ENCODE data around the gene IGFBP6.

DNA sequence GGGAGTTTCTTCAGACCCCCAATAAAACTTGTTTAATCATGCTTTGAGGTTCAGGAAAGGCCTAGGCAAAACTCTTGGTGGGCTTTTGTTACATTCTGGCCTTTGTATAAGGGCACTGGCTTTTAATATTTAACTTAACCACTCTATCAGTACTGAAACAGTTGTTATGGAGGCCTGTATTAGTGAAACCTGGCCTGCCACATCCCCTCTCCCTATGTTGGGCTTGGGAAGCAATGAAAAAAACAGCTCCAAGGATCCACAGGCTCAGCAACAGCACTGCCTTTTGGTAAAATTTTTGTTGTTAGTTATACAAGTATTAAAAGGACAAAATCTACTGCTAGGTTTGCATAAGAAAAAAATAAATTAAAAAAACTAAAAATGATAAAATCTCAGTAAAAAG is 16.5 kb downstream of the IGFBP6 start:
- no peak for TF ChIP-seq ZNF281 (CRISPR knock-in tag; IDR thresholded peaks at IDR 0.05)
- TF ChIP-seq, protein P1, sequence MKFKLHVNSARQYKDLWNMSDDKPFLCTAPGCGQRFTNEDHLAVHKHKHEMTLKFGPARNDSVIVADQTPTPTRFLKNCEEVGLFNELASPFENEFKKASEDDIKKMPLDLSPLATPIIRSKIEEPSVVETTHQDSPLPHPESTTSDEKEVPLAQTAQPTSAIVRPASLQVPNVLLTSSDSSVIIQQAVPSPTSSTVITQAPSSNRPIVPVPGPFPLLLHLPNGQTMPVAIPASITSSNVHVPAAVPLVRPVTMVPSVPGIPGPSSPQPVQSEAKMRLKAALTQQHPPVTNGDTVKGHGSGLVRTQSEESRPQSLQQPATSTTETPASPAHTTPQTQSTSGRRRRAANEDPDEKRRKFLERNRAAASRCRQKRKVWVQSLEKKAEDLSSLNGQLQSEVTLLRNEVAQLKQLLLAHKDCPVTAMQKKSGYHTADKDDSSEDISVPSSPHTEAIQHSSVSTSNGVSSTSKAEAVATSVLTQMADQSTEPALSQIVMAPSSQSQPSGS (CRISPR knock-in tag; IDR thresholded peaks at IDR 0.05; ENCODE audit: borderline replicate concordance, low read depth) = no peak
- TF ChIP-seq, protein P2, sequence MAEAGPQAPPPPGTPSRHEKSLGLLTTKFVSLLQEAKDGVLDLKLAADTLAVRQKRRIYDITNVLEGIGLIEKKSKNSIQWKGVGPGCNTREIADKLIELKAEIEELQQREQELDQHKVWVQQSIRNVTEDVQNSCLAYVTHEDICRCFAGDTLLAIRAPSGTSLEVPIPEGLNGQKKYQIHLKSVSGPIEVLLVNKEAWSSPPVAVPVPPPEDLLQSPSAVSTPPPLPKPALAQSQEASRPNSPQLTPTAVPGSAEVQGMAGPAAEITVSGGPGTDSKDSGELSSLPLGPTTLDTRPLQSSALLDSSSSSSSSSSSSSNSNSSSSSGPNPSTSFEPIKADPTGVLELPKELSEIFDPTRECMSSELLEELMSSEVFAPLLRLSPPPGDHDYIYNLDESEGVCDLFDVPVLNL (CRISPR knock-in tag; IDR thresholded peaks at IDR 0.05; ENCODE audit: borderline replicate concordance, low read depth) = no peak
- no peak for TF ChIP-seq CTCF (IDR thresholded peaks at IDR 0.05)
- TF ChIP-seq, protein P3, sequence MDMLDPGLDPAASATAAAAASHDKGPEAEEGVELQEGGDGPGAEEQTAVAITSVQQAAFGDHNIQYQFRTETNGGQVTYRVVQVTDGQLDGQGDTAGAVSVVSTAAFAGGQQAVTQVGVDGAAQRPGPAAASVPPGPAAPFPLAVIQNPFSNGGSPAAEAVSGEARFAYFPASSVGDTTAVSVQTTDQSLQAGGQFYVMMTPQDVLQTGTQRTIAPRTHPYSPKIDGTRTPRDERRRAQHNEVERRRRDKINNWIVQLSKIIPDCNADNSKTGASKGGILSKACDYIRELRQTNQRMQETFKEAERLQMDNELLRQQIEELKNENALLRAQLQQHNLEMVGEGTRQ (CRISPR knock-in tag; IDR thresholded peaks at IDR 0.05) = no peak
- TF ChIP-seq ATF3 (CRISPR knock-in tag; conservative IDR thresholded peaks at IDR 0.05) = no peak
- TF ChIP-seq SP1 (CRISPR knock-in tag; conservative IDR thresholded peaks at IDR 0.05) = no peak

Measured in WTC11 (cell line).